ENCODE data around the gene FAM180B.
"Not testable (repeated sequence)": the region's sequence is repeated elsewhere in the genome, so short reads cannot be mapped to it uniquely, and the experiment has no call there.

The FAM180B gene, protein sequence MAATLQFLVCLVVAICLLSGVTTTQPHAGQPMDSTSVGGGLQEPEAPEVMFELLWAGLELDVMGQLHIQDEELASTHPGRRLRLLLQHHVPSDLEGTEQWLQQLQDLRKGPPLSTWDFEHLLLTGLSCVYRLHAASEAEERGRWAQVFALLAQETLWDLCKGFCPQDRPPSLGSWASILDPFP

DNA sequence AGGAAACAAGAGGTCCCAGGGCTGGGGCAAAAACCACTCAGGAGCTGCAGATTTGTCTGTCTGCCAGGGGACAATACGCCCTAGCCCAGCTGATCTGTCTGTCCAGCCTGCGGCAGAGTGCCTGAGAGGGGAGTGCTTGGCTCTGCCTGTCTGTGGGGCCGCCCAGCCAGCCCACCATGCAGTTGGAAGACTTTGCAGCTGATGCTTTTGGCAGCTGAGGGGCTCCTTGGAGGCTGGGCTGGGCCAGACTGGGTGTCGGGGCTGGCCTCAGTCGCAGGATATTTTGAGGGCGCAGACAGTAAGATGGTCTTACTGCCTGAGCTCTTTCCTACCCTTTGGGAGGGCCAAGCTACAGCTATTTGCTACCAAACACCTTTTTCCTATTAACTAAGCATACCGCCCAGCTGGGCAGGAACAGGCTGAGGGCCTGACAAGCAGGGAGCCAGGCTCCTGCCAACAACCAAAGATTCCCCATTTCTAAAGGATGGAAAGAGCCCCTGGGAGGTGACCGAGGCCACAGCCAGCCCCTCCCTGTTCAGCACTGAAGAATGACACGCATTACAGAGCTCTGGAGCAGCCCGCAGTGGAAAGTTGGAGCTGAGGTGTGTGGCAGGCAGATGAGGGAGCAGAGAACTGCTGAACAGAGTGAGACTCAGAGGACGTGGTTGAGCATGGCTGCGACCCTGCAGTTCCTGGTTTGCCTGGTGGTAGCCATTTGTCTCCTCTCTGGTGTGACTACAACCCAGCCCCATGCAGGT is at the start of gene FAM180B:
TSS of gene FAM180B (plus strand) at position 581 of the 758 bp plus-strand sequence. CDS start at position 672, 91 bp downstream.
- no peak for DNase-seq (ENCODE audit: low read depth)
- H3K4me3 ChIP-seq (ENCODE audit: low read length): no peak within 1 kb of the TSS
- TF ChIP-seq, protein P1, sequence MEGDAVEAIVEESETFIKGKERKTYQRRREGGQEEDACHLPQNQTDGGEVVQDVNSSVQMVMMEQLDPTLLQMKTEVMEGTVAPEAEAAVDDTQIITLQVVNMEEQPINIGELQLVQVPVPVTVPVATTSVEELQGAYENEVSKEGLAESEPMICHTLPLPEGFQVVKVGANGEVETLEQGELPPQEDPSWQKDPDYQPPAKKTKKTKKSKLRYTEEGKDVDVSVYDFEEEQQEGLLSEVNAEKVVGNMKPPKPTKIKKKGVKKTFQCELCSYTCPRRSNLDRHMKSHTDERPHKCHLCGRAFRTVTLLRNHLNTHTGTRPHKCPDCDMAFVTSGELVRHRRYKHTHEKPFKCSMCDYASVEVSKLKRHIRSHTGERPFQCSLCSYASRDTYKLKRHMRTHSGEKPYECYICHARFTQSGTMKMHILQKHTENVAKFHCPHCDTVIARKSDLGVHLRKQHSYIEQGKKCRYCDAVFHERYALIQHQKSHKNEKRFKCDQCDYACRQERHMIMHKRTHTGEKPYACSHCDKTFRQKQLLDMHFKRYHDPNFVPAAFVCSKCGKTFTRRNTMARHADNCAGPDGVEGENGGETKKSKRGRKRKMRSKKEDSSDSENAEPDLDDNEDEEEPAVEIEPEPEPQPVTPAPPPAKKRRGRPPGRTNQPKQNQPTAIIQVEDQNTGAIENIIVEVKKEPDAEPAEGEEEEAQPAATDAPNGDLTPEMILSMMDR (conservative IDR thresholded peaks at IDR 0.05; ENCODE audit: low read depth, low read length): no peak

DNA sequence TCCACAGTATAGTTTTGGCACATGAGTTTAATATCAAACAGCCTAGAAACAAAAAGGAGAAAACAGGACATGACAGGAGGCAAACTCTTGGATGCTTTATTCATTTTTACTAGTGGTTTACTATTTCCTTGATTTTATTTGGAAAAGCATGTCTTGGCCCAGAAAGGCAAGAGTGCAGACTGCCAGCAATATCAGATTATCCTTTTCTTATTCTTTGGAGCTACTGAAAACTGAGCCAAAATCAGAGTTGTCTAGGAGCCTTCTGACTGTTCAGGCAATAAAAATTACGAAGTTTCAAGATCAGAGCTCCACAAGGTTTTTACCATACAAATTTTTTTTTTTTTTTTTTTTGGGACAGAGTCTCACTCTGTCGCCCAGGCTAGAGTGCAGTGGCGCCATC is 49.6 kb upstream of the FAM180B start:
- DNase-seq (ENCODE audit: low read depth): no peak
- no peak overlapping the region for H3K4me3 ChIP-seq (ENCODE audit: low read length)
- TF ChIP-seq, protein P1 (conservative IDR thresholded peaks at IDR 0.05; ENCODE audit: low read depth, low read length): no peak

DNA sequence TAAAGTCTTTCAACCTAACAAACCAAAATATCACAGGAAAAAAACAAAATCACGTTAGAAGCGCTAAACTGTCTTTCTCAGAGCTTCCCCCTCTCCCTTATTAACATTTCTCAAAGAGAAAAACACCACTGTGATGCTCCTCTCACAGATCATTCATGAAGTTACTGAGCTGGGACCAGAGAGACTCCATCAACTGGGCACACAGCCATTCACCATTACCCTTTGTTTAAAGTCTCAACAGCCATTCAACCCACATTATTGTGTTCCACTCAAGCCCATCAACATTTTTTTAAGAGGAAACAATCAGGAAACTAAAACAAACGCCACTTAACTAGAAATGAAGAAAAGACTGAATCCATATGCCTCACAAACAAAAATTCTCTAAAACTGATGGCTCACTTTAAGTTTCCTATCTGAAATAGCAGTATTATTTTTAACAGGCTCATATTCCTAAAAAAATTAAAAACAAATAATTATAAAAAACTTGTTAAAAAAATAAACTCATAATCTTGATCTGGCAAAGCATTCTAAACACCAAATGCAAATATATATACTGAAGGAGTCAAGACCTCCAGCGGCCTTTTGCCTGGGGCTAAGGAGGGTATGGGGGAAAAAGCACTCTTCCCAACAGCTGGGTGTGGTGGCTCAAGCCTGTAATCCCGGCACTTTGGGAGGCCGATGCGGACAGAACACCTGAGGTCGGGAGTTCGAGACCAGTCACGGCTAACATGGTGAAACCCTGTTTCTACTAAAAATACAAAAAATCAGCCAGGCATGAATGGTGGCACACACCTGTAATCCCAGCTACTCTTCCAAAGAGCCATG is 47.5 kb upstream of the FAM180B start:
- H3K4me3 ChIP-seq (ENCODE audit: low read length): no peak overlapping the region
- DNase-seq (ENCODE audit: low read depth): no peak
- TF ChIP-seq, protein P1 (conservative IDR thresholded peaks at IDR 0.05; ENCODE audit: low read depth, low read length): no peak

DNA sequence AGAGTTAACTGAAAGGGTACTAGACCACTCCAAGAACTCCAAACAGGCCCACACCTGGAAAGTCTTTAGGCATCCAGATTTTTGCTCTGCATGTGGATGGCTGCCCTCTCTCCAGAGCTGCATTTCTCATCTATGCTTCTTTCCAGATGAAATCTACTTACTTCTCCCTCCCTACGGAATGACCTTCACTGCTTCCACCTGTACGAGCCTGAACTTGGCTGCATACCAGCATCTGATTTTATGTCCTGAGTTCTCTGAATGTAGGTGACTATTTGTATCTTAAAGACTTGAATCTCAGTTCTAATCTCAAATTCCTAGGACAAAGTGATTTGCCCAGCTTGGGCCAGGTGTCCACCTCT is 46.8 kb upstream of the FAM180B start:
- H3K4me3 ChIP-seq (ENCODE audit: low read length): no peak overlapping the region
- DNase-seq (ENCODE audit: low read depth): no peak
- TF ChIP-seq, protein P1 (conservative IDR thresholded peaks at IDR 0.05; ENCODE audit: low read depth, low read length): no peak

DNA sequence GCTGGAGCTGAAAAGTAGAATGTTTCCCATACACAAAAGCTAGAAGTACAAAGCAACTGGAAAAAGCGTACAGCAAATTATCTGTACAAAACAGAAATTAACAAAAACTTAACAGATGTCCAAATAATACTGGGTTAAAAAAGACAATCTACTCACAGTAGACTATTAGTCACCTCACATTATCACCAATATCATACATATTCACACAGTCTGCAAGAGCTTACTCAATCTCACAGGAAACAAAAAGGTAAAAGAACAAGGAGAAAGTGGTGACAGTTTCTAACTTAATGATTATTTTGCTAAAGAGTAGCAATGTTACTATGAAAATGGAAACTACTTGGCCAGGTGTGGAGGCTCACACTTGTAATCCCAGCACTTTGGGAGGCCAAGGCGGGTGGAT is 45.4 kb upstream of the FAM180B start:
- no peak overlapping the region for H3K4me3 ChIP-seq (ENCODE audit: low read length)
- TF ChIP-seq, protein P1 (conservative IDR thresholded peaks at IDR 0.05; ENCODE audit: low read depth, low read length): no peak
- DNase-seq (ENCODE audit: low read depth): no peak

DNA sequence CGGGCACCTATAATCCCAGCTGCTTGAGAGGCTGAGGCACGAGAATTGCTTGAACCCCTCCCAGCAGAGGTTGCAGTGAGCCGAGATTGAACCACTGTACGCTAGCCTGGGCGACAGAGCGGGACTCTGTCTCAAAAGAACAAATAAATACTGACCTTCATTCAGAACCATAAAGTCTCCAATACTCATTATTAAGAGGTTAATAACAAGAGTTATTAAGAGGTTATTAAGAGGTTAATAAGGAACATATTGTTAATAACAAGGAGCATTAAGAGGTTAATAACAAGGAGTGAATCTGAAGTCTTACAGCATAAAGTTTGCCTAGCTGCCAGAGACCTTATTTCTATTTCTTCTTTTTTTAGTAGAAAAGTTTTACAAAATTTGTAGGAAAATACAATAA is 41.2 kb upstream of the FAM180B start:
- DNase-seq (ENCODE audit: low read depth): no peak
- H3K4me3 ChIP-seq (ENCODE audit: low read length): no peak overlapping the region
- TF ChIP-seq, protein P1 (conservative IDR thresholded peaks at IDR 0.05; ENCODE audit: low read depth, low read length): no peak

DNA sequence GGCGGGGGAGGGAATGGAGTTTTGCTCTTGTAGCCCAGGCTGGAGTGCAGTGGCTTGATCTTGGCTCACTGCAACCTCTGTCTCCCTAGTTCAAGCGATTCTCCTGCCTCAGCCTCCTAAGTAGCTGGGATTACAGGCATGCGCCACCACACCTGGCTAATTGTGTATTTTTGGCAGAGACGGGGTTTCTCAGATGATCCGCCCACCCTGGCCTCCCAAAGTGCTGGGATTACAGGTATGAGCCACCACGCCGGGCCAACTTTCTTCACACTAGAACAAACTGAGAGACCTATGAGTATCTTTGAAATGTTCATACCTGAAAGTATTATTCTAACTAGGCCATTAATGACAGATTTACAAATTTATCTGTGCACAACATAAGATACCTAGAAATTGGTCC is 40.2 kb upstream of the FAM180B start:
- not testable (repeated sequence) for H3K4me3 ChIP-seq (ENCODE audit: low read length); DNase-seq (ENCODE audit: low read depth)

Measured in retinal pigment epithelial cell (primary cell).